Measurements from ENCODE around the gene TPST1. TPM values are rescaled to one million over a fixed set of nuclear protein-coding genes. Genes with fewer than 3 reads are reported as not detected.

The TPST1 gene
- polyA plus RNA-seq, 1 donor (not counting 4 experiments of a cell fraction or from before 2014, with no cell fraction given), result 48.5 TPM

DNA sequence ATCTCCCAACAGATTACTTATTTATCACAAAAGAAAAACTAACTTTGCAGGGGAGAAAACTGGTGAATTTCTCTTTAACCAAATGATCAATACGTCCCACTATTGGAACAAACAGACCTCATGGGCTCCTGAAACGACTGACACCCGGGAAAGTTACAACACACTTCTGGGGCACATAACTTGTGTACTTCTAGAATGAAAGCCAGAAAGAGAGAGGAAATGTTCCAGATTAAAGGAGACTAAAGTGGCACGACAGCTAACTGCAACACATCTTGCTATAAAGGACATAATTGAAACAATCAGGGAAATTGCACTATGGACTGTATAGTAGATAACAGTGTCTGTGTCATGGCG, 14.7 kb upstream of the TPST1 start:
- H3K4me3 ChIP-seq (ENCODE audit: control insufficient read depth in 2 of 3, extremely low read depth in 1 of 3, insufficient read depth in 2 of 3, low read depth in 1 of 3, low read length in 3 of 3), result no peak overlapping the region
- dilution Hi-C loops (cut with MboI; ENCODE audit: extremely low pct_ligation_motif_present, low sequenced_read_pairs), result no loop called here
- H3K79me2 ChIP-seq (ENCODE audit: control insufficient read depth, insufficient read depth, low read length), result no peaks in the 10 kb centered on the region
- no peaks in the 10 kb centered on the region for H3K27me3 ChIP-seq (ENCODE audit: control insufficient read depth, extremely low read depth, insufficient read depth, low read length)
- no peak overlapping the region for H3K4me2 ChIP-seq (ENCODE audit: control insufficient read depth, extremely low read depth, insufficient read depth, low read depth, low read length)
- no peak overlapping the region for H3K27ac ChIP-seq (ENCODE audit: control insufficient read depth, insufficient read depth, low read length)
- no peak overlapping the region for H2AFZ ChIP-seq (ENCODE audit: control insufficient read depth, low read length)
- FAIRE-seq (no peak), DNase-seq (ENCODE audit: low read depth, low spot score) (no peak)
- H4K20me1 ChIP-seq (ENCODE audit: control insufficient read depth, extremely low read depth, insufficient read depth, low read length), result no peaks in the 10 kb centered on the region
- no peaks in the 10 kb centered on the region for H3K9me1 ChIP-seq (ENCODE audit: control insufficient read depth, extremely low read depth, insufficient read depth, low read length)
- H3K4me1 ChIP-seq (ENCODE audit: control insufficient read depth, extremely low read depth, insufficient read depth, low read length), result no peaks in the 10 kb centered on the region
- H3K36me3 ChIP-seq (ENCODE audit: control insufficient read depth in 2 of 2, extremely low read depth in 1 of 2, insufficient read depth in 2 of 2, low read length in 2 of 2), result no peaks in the 10 kb centered on the region
- no peaks in the 10 kb centered on the region for H3K9me3 ChIP-seq (ENCODE audit: control insufficient read depth, low read depth, low read length)
- TF ChIP-seq CTCF (optimal IDR thresholded peaks at IDR 0.05 in 1 of 3, IDR thresholded peaks at IDR 0.05 in 1 of 3, conservative IDR thresholded peaks at IDR 0.05 in 1 of 3; ENCODE audit: extremely low read depth in 1 of 3, insufficient read depth in 2 of 3, low read length in 3 of 3), result no peak
- TF ChIP-seq EZH2 (IDR thresholded peaks at IDR 0.05; ENCODE audit: low read length), result no peak
- no peak overlapping the region for H3K9ac ChIP-seq (ENCODE audit: control insufficient read depth, extremely low read depth, insufficient read depth, low read length)

GRCh38 chr7:66193146-66193725, 11.9 kb upstream of the TPST1 start:
- Histone ChIP-seq H3K27ac (ENCODE audit: control insufficient read depth, insufficient read depth, low read length) (no peak overlapping the region), H3K79me2 (ENCODE audit: control insufficient read depth, insufficient read depth, low read length) (no peaks in the 10 kb centered on the region), H3K4me2 (ENCODE audit: control insufficient read depth, extremely low read depth, insufficient read depth, low read depth, low read length) (no peak overlapping the region), H3K9ac (ENCODE audit: control insufficient read depth, extremely low read depth, insufficient read depth, low read length) (no peak overlapping the region), H3K4me1 (ENCODE audit: control insufficient read depth, extremely low read depth, insufficient read depth, low read length) (no peaks in the 10 kb centered on the region), H2AFZ (ENCODE audit: control insufficient read depth, low read length) (no peak overlapping the region), H3K4me3 (ENCODE audit: control insufficient read depth in 2 of 3, extremely low read depth in 1 of 3, insufficient read depth in 2 of 3, low read depth in 1 of 3, low read length in 3 of 3) (no peak overlapping the region), H3K36me3 (ENCODE audit: control insufficient read depth in 2 of 2, extremely low read depth in 1 of 2, insufficient read depth in 2 of 2, low read length in 2 of 2) (no peaks in the 10 kb centered on the region), H4K20me1 (ENCODE audit: control insufficient read depth, extremely low read depth, insufficient read depth, low read length) (no peaks in the 10 kb centered on the region), H3K27me3 (ENCODE audit: control insufficient read depth, extremely low read depth, insufficient read depth, low read length) (no peaks in the 10 kb centered on the region), H3K9me3 (ENCODE audit: control insufficient read depth, low read depth, low read length) (no peaks in the 10 kb centered on the region), H3K9me1 (ENCODE audit: control insufficient read depth, extremely low read depth, insufficient read depth, low read length) (no peaks in the 10 kb centered on the region)
- dilution Hi-C loops (cut with MboI; ENCODE audit: extremely low pct_ligation_motif_present, low sequenced_read_pairs), result no loop called here
- FAIRE-seq (no peak), DNase-seq (ENCODE audit: low read depth, low spot score) (no peak)
- TF ChIP-seq EZH2 (IDR thresholded peaks at IDR 0.05; ENCODE audit: low read length) (no peak), CTCF (optimal IDR thresholded peaks at IDR 0.05 in 1 of 3, IDR thresholded peaks at IDR 0.05 in 1 of 3, conservative IDR thresholded peaks at IDR 0.05 in 1 of 3; ENCODE audit: extremely low read depth in 1 of 3, insufficient read depth in 2 of 3, low read length in 3 of 3) (no peak)

All from keratinocyte (primary cell).